ENCODE results near the gene GTSE1.

Gene GTSE1

GRCh38 chr22:46367707-46368191, 71.1 kb downstream of the GTSE1 start:
- DNase-seq: peak; percentile 68 to 71

- DNase-seq: no peak
These were observed 71.8 kb downstream of the GTSE1 start for GRCh38 chr22:46368422-46368821.

- DNase-seq: no peak
These were observed 72.4 kb downstream of the GTSE1 start for GRCh38 chr22:46368871-46369715.

GRCh38 chr22:46369716-46370583, 73.3 kb downstream of the GTSE1 start:
- DNase-seq: no peak

GRCh38 chr22:46370584-46371291, 74.1 kb downstream of the GTSE1 start:
- peak; percentile 64 to 70 for DNase-seq

GRCh38 chr22:46371623-46372226, 75.1 kb downstream of the GTSE1 start:
- no peak for DNase-seq

- DNase-seq: no peak
These were observed 76.0 kb downstream of the GTSE1 start for GRCh38 chr22:46372686-46373085.

GRCh38 chr22:46373159-46373558, 76.5 kb downstream of the GTSE1 start:
- DNase-seq: peak; percentile 48 to 49

GRCh38 chr22:46373921-46374662, 77.4 kb downstream of the GTSE1 start:
- peak; percentile 26 to 30 for DNase-seq

GRCh38 chr22:46374663-46375474, 78.2 kb downstream of the GTSE1 start:
- DNase-seq: no peak

GRCh38 chr22:46376111-46376510, 79.4 kb downstream of the GTSE1 start:
- DNase-seq: no peak

GRCh38 chr22:46376908-46377524, 80.3 kb downstream of the GTSE1 start:
- no peak for DNase-seq

- DNase-seq: no peak
These were observed 81.1 kb downstream of the GTSE1 start for GRCh38 chr22:46377525-46378425.

- no peak for DNase-seq
These were observed 81.9 kb downstream of the GTSE1 start for GRCh38 chr22:46378426-46379065.

- no peak for DNase-seq
These were observed 82.6 kb downstream of the GTSE1 start for GRCh38 chr22:46379066-46379930.

GRCh38 chr22:46380069-46380468, 83.4 kb downstream of the GTSE1 start:
- no peak for DNase-seq

Data from CD4-positive, alpha-beta T cell treated with Interleukin-4 for 1 hour (primary cell).